Lung microvascular endothelial cell (primary cell): Measurements from ENCODE around the gene DDX31. TPM values are rescaled to one million over a fixed set of nuclear protein-coding genes. Genes with fewer than 3 reads are reported as not detected.

Source experiments
- DNase-seq, 2 donors: peaks; one replicate each; pipeline versions ENCODE4 v3.0.0 to v3.0.0-alpha.2; 2010; ENCODE audit warnings: low read depth in 2 of 2
- total RNA-seq: library from RNA; depleted of rRNA; stranded (reverse); fragments of >200 nt; gene quantifications from 2 replicates; pipeline ENCODE4 v1.2.1, GENCODE V29; 2014

The DDX31 gene
- total RNA-seq, 1 donor from 2014 or later, result 9.1 TPM

GRCh38 chr9:132547976-132548730, 121.6 kb downstream of the DDX31 start:
- DNase-seq, result peak; percentile 30 to 54

GRCh38 chr9:132547436-132547835, 122.3 kb downstream of the DDX31 start:
- DNase-seq, result no peak

DNA sequence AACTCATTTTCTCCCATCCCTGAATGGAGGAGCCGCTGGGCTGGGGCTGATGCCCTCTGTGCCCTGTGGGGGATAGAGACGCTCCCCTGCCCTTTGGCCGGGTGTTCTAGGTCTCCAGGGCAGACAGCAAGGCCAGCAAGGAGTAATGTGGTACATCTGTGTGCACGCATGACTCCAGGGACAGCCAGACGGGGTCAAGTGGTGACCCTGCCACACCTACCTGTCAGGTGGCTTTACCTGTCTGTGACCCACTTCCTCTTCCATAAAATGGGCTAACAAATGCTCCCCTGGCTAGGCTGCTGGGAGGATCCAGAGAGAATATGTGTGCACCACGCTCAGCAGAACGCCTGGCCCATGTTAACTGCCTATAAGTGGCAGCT, 122.7 kb downstream of the DDX31 start:
- no peak for DNase-seq

GRCh38 chr9:132546148-132547051, 123.4 kb downstream of the DDX31 start:
- DNase-seq, result peak; percentile 15 to 80

DNA sequence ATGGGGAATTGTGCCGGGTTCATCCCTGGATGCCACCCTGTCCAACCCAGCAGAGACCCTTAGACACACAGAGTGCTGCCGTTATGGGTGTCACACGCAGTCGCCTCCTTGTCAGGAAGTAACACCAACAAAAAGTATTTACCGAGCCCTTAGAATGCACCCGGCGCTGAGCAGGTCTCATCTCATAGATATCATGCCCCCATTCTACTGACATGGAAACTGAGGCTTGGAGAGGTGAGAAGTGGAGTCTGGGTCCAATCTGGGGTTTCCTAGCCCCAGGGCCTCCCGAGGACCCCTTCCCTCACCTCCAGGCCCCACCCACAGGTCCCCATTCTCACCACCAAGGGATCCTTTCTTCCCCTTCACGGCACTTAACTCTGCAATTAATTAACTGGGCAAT, 124.2 kb downstream of the DDX31 start:
- no peak for DNase-seq

- no peak for DNase-seq
Measured at GRCh38 chr9:132543960-132544359, 125.8 kb downstream of the DDX31 start.

- DNase-seq, result no peak
Measured at GRCh38 chr9:132543251-132543650, 126.5 kb downstream of the DDX31 start.

Other genes with a start within 250 kb of the DDX31 start
- not detected in 2 replicates for gene BARHL1, start 87.4 kb downstream of the DDX31 start, total RNA-seq
- gene GTF3C4, start 481 bp upstream of the DDX31 start, total RNA-seq, result 9.4 and 9.9 TPM in 2 replicates
- under 0.01 TPM in 1 of 2 replicates, not detected in the other for gene AK8, start 208.3 kb upstream of the DDX31 start, total RNA-seq
- 0.60 and 1.3 TPM in 2 replicates for gene SPACA9, start 208.9 kb upstream of the DDX31 start, total RNA-seq